ENCODE results near the gene LCN15.
A peak's percentile ranks its signal among the peaks of the same experiment; 100 is the strongest.
"Not testable (repeated sequence)": the region's sequence is repeated elsewhere in the genome, so short reads cannot be mapped to it uniquely, and the experiment has no call there.

LCN15 gene

GRCh38 chr9:136805207-136805740 lies 41.0 kb upstream of the LCN15 start:
- no peak for TF ChIP-seq CTCF (IDR thresholded peaks at IDR 0.05; ENCODE audit: low read depth, low read length, missing control alignments)
- no peak for DNase-seq (ENCODE audit: extremely low read depth, low read depth)
- no peak overlapping the region for H3K4me3 ChIP-seq (replicated peaks; ENCODE audit: low read depth, low read length)

- no peak for TF ChIP-seq CTCF (IDR thresholded peaks at IDR 0.05; ENCODE audit: low read depth, low read length, missing control alignments)
- DNase-seq (ENCODE audit: extremely low read depth, low read depth) = no peak
- H3K4me3 ChIP-seq (replicated peaks; ENCODE audit: low read depth, low read length) = no peak overlapping the region
These were observed 40.3 kb upstream of the LCN15 start for GRCh38 chr9:136804509-136805206.

GRCh38 chr9:136803551-136804508 lies 39.5 kb upstream of the LCN15 start:
- DNase-seq (ENCODE audit: extremely low read depth, low read depth) = no peak
- TF ChIP-seq CTCF (IDR thresholded peaks at IDR 0.05; ENCODE audit: low read depth, low read length, missing control alignments) = no peak
- no peak overlapping the region for H3K4me3 ChIP-seq (replicated peaks; ENCODE audit: low read depth, low read length)

- DNase-seq (ENCODE audit: extremely low read depth, low read depth); H3K4me3 ChIP-seq (replicated peaks; ENCODE audit: low read depth, low read length): not testable (repeated sequence)
These were observed 38.8 kb upstream of the LCN15 start for GRCh38 chr9:136803009-136803550.

- no peak for TF ChIP-seq CTCF (IDR thresholded peaks at IDR 0.05; ENCODE audit: low read depth, low read length, missing control alignments)
- no peak for DNase-seq (ENCODE audit: extremely low read depth, low read depth)
- H3K4me3 ChIP-seq (replicated peaks; ENCODE audit: low read depth, low read length) = no peak overlapping the region
These were observed 38.0 kb upstream of the LCN15 start for GRCh38 chr9:136802321-136802720.

- no peak for TF ChIP-seq CTCF (IDR thresholded peaks at IDR 0.05; ENCODE audit: low read depth, low read length, missing control alignments)
- no peak for DNase-seq (ENCODE audit: extremely low read depth, low read depth)
- peak overlapping the region; percentile 35 for H3K4me3 ChIP-seq (replicated peaks; ENCODE audit: low read depth, low read length)
These were observed 35.7 kb upstream of the LCN15 start for GRCh38 chr9:136799854-136800657.

Data from HFF-Myc (cell line).